Natural killer cell (primary cell): ENCODE data around the gene HMGN2. TPM values are rescaled to one million over a fixed set of nuclear protein-coding genes. Genes with fewer than 3 reads are reported as not detected.

Experiments
- ATAC-seq, 3 donors: fragments of 150-1000 bp in 2 of 3; fragments of 200-7000 bp in 1 of 3; cut with Tn5 transposase; 1 replicate in 1 of 3; 2 replicates in 2 of 3; pipeline ENCODE4 v1.10.0; 2021; ENCODE audit warnings: mild to moderate bottlenecking in 2 of 3, moderate library complexity in 2 of 3
- DNase-seq, 2 donors: peaks; one replicate each; pipeline versions ENCODE4 v3.0.0 to v3.0.0-alpha.2; 2013 to 2021; ENCODE audit warnings: mixed read lengths in 1 of 2
- H3K27ac ChIP-seq: one replicate; pipeline ENCODE4 v1.5.1; 2013; ENCODE audit warnings: mild to moderate bottlenecking, low read length
- H3K27me3 ChIP-seq: one replicate; pipeline ENCODE4 v1.6.1; 2013; ENCODE audit warnings: low read length; ENCODE audit not compliant: control insufficient read depth, insufficient read depth
- H3K36me3 ChIP-seq: one replicate; pipeline ENCODE4 v1.6.1; 2013; ENCODE audit warnings: low read length; ENCODE audit not compliant: control insufficient read depth, insufficient read depth
- H3K4me1 ChIP-seq: one replicate; pipeline ENCODE4 v1.6.1; 2013; ENCODE audit warnings: low read length; ENCODE audit not compliant: control insufficient read depth, insufficient read depth
- H3K4me3 ChIP-seq: one replicate; pipeline ENCODE4 v1.5.1; 2013; ENCODE audit warnings: low read length
- H3K9me3 ChIP-seq: one replicate; pipeline ENCODE4 v1.6.1; 2013; ENCODE audit warnings: low read length; ENCODE audit not compliant: control insufficient read depth, insufficient read depth
- H3K27ac Mint-ChIP-seq, 2 donors: one replicate each; pipeline ENCODE4 v1.8.0; 2022; ENCODE audit warnings: mild to moderate bottlenecking in 2 of 2, mixed read lengths in 2 of 2, moderate library complexity in 1 of 2
- H3K27me3 Mint-ChIP-seq, 2 donors: one replicate each; pipeline ENCODE4 v1.8.0; 2022; ENCODE audit warnings: low read depth in 2 of 2, mixed read lengths in 2 of 2
- H3K36me3 Mint-ChIP-seq: one replicate; pipeline ENCODE4 v1.8.0; 2022; ENCODE audit warnings: mixed read lengths
- H3K4me1 Mint-ChIP-seq, 2 donors: one replicate each; pipeline ENCODE4 v1.8.0; 2022; ENCODE audit warnings: mixed read lengths in 2 of 2
- H3K4me3 Mint-ChIP-seq: one replicate; pipeline ENCODE4 v1.8.0; 2022; ENCODE audit warnings: mild to moderate bottlenecking, moderate library complexity, mixed read lengths
- H3K9me3 Mint-ChIP-seq, 2 donors: one replicate each; pipeline ENCODE4 v1.8.0; 2022; ENCODE audit warnings: mixed read lengths in 2 of 2
- WGBS: methylation state at CpG from one replicate; pipeline ENCODE4 v1.1.7; 2013; ENCODE audit warnings: missing lambda C conversion rate; ENCODE audit not compliant: insufficient coverage; 5-methylcytosine and 5-hydroxymethylcytosine counted together
- intact Hi-C: fragments of 100-400 bp; cut with micrococcal nuclease; formaldehyde crosslinking; loops from one replicate; pipeline ENCODE4 v1.14.2; 2022
- total RNA-seq, 4 donors: library from RNA; stranded (reverse); fragments of 120-200 nt in 1 of 4; gene quantifications; one replicate each; pipeline versions ENCODE4 v1.2.3 to v1.2.4, GENCODE V29; 2013 to 2022
- TF ChIP-seq, protein P1 (sequence below): fragments of 200-600 bp; IDR thresholded peaks from one replicate; pipeline ENCODE4 v1.8.0; 2022; ENCODE audit warnings: antibody characterized with exemption

HMGN2 gene
- total RNA-seq, 3 donors from 2014 or later (not counting 1 experiment from before 2014, with no cell fraction given), result 315 to 364 (median 326) TPM

- no peak overlapping the region for H3K27ac Mint-ChIP-seq
- intact Hi-C loops, result no loop called here
- no peaks in the 10 kb centered on the region for H3K4me1 ChIP-seq
- no peaks in the 10 kb centered on the region for H3K27me3 ChIP-seq
- no peaks in the 10 kb centered on the region for H3K27me3 Mint-ChIP-seq
- no peaks in the 10 kb centered on the region for H3K36me3 ChIP-seq
- H3K9me3 Mint-ChIP-seq, result no peaks in the 10 kb centered on the region
- H3K9me3 ChIP-seq, result no peaks in the 10 kb centered on the region
- ATAC-seq (no peak), DNase-seq (no peak)
- TF ChIP-seq, protein P1, sequence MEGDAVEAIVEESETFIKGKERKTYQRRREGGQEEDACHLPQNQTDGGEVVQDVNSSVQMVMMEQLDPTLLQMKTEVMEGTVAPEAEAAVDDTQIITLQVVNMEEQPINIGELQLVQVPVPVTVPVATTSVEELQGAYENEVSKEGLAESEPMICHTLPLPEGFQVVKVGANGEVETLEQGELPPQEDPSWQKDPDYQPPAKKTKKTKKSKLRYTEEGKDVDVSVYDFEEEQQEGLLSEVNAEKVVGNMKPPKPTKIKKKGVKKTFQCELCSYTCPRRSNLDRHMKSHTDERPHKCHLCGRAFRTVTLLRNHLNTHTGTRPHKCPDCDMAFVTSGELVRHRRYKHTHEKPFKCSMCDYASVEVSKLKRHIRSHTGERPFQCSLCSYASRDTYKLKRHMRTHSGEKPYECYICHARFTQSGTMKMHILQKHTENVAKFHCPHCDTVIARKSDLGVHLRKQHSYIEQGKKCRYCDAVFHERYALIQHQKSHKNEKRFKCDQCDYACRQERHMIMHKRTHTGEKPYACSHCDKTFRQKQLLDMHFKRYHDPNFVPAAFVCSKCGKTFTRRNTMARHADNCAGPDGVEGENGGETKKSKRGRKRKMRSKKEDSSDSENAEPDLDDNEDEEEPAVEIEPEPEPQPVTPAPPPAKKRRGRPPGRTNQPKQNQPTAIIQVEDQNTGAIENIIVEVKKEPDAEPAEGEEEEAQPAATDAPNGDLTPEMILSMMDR, result no peak
- no peaks in the 10 kb centered on the region for H3K36me3 Mint-ChIP-seq
- H3K4me1 Mint-ChIP-seq, result no peaks in the 10 kb centered on the region
- H3K27ac ChIP-seq, result no peak overlapping the region
- H3K4me3 Mint-ChIP-seq, result no peak overlapping the region
- H3K4me3 ChIP-seq, result no peak overlapping the region
These were observed 49.8 kb downstream of the HMGN2 start for GRCh38 chr1:26522073-26522472.

DNA sequence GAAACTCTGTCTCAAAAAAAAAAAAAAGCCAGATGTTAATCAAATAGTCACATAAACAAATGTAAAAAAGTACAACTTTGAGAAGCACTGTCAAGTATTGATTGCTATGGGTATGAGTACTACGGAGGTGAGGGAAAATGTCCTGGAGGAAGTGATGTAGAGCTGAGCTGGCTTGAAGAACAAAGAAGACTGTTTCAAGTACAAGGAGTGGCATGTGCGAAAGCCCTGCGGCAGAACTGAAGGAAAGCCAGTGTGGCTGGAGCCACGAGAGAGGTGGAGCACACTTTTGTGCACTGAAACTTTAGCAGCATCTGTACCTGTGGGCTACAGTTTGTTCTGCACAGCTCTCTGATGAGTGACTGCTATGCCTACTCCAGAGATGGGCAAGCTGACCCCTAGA lies 51.9 kb downstream of the HMGN2 start:
- no peaks in the 10 kb centered on the region for H3K27me3 ChIP-seq
- Mint-ChIP-seq H3K9me3 (no peaks in the 10 kb centered on the region), H3K4me3 (no peak overlapping the region), H3K4me1 (peaks cover 2 to 6% of the 10 kb centered on the region in 2 donors), H3K27ac (no peak overlapping the region), H3K27me3 (no peaks in the 10 kb centered on the region), H3K36me3 (no peaks in the 10 kb centered on the region)
- no peaks in the 10 kb centered on the region for H3K36me3 ChIP-seq
- H3K4me3 ChIP-seq, result no peak overlapping the region
- H3K4me1 ChIP-seq, result peaks cover 3% of the 10 kb centered on the region
- TF ChIP-seq, protein P1, result no peak
- intact Hi-C loops, result no loop called here
- no peaks in the 10 kb centered on the region for H3K9me3 ChIP-seq
- H3K27ac ChIP-seq, result no peak overlapping the region
- DNase-seq, result no peak
- ATAC-seq, result no peak
- 69% methylated on average over 4 of the region's 4 CpGs for WGBS

Other genes starting within 250 kb of the HMGN2 start
- 10 to 100 TPM; 13.0 to 20.4 (median 18.0) TPM for gene CEP85, start 238.2 kb upstream of the HMGN2 start, total RNA-seq
- 100 to 1,000 TPM; 396 to 488 (median 437) TPM for gene SH3BGRL3, start 192.4 kb upstream of the HMGN2 start, total RNA-seq
- 10 to 100 TPM; 22.7 to 32.0 (median 31.7) TPM for gene UBXN11, start 165.8 kb upstream of the HMGN2 start, total RNA-seq
- gene CD52, start 154.5 kb upstream of the HMGN2 start, total RNA-seq, result 100 to 1,000 TPM; 454 to 485 (median 482) TPM
- 1 to 10 TPM; 2.5 to 5.8 (median 3.2) TPM for gene CRYBG2, start 118.3 kb upstream of the HMGN2 start, total RNA-seq
- 10 to 100 TPM in 2 of 3 donors, 1 to 10 TPM in 1; 9.6 to 38.2 (median 19.7) TPM for gene ZNF683, start 99.7 kb upstream of the HMGN2 start, total RNA-seq
- not detected for gene LIN28A, start 61.6 kb upstream of the HMGN2 start, total RNA-seq
- 10 to 100 TPM; 39.6 to 48.6 (median 43.4) TPM for gene DHDDS, start 40.1 kb upstream of the HMGN2 start, total RNA-seq
- 100 to 1,000 TPM; 191 to 226 (median 215) TPM for gene RPS6KA1, start 57.3 kb downstream of the HMGN2 start, total RNA-seq
- 100 to 1,000 TPM; 199 to 214 (median 202) TPM for gene ARID1A, start 223.6 kb downstream of the HMGN2 start, total RNA-seq